ENCODE data around the gene NOM1.

- TF ChIP-seq EZH2 (IDR thresholded peaks at IDR 0.05; ENCODE audit: borderline replicate concordance, insufficient read depth, low read depth, low read length, poor library complexity, severe bottlenecking): no peak
- TF ChIP-seq CTCF (IDR thresholded peaks at IDR 0.05): no peak
Measured at GRCh38 chr7:157006829-157007469, 57.4 kb downstream of the NOM1 start.

Measured in B cell (primary cell).